TTC549 (cell line): Measurements from ENCODE around the gene CGREF1.
"Not testable (repeated sequence)": the region's sequence is repeated elsewhere in the genome, so short reads cannot be mapped to it uniquely, and the experiment has no call there.

Experiments used
- FAIRE-seq: peaks from 2 replicates; lab custom pipeline; 2012; peaks lifted over from hg19 to GRCh38; lab: Jason Lieb, UNC

The CGREF1 gene

GRCh38 chr2:27111392-27112078 is 7.4 kb downstream of the CGREF1 start:
- not testable (repeated sequence) for FAIRE-seq

DNA sequence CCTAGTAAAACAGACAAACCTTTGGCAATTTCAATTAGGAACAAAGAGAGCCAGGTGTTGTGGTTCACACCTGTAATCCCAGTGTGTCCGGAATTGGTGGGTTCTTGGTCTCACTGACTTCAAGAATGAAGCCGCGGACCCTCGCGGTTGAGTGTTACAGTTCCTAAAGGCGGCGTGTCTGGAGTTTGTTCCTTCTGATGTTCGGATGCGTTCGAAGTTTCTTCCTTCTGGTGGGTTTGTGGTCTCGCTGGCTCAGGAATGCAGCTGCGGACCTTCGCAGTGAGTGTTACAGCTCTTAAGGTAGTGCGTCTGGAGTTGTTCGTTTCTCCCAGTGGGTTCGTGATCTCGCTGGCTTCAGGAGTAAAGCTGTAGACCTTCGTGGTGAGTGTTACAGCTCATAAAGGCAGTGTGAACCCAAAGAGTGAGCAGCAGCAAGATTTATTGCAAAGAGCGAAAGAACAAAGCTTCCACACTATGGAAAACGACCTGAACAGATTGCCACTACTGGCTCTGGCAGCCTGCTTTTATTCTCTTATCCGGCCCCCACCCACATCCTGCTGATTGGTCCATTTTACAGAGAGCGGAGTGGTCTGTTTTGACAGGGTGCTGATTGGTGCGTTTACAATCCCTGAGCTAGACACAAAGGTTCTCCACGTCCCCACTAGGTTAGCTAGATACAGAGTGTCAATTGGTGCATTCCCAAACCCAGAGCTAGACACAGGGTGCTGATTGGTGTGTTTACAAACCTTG is 8.2 kb downstream of the CGREF1 start:
- FAIRE-seq: not testable (repeated sequence)

DNA sequence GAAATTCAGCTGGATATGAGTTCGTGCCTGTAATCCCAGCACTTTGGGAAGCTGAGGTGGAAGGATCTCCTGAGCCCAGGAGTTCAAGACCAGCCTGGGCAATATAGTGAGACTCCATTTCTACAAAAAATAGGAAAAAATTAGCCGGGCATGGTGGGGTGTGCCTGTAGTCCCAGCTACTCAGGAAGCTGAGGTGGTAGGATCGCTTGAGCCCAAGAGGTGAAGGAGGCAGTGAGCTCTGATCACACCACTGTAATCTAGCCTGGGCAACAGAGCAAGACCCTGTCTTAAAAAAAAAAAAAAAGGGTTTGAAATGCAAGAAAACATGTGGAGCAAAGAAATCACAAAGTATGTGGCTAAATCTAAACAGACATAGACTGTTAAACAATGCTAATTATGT is 9.8 kb downstream of the CGREF1 start:
- FAIRE-seq: no peak

GRCh38 chr2:27108221-27108620 is 10.7 kb downstream of the CGREF1 start:
- no peak for FAIRE-seq

GRCh38 chr2:27105981-27106380 is 12.9 kb downstream of the CGREF1 start:
- FAIRE-seq: no peak

GRCh38 chr2:27102329-27102728 is 16.6 kb downstream of the CGREF1 start:
- no peak for FAIRE-seq

GRCh38 chr2:27100036-27100435 is 18.9 kb downstream of the CGREF1 start:
- no peak for FAIRE-seq

- no peak for FAIRE-seq
These were observed 19.5 kb downstream of the CGREF1 start for GRCh38 chr2:27099334-27099955.

DNA sequence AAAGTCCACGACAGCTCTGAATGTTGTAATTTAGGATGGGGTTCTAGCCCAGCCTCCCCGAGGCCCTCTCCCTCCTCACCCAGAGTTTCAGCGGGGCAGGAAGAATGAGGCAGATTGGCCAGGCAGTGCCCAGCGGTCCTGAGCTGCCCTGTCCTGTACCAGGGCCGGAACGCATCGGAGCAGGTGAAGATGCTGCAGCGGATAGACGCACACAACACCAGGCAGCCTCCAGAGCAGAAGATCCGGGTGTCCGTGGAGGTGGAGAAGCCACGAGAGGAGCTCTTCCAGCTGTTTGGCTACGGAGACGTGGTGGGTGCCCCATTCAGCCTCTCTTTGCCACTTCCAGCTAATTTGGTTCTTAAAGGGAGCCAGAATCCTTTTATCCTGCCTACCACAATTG is 21.6 kb downstream of the CGREF1 start:
- no peak for FAIRE-seq

- FAIRE-seq: no peak
These were observed 22.1 kb downstream of the CGREF1 start for GRCh38 chr2:27096748-27097297.

DNA sequence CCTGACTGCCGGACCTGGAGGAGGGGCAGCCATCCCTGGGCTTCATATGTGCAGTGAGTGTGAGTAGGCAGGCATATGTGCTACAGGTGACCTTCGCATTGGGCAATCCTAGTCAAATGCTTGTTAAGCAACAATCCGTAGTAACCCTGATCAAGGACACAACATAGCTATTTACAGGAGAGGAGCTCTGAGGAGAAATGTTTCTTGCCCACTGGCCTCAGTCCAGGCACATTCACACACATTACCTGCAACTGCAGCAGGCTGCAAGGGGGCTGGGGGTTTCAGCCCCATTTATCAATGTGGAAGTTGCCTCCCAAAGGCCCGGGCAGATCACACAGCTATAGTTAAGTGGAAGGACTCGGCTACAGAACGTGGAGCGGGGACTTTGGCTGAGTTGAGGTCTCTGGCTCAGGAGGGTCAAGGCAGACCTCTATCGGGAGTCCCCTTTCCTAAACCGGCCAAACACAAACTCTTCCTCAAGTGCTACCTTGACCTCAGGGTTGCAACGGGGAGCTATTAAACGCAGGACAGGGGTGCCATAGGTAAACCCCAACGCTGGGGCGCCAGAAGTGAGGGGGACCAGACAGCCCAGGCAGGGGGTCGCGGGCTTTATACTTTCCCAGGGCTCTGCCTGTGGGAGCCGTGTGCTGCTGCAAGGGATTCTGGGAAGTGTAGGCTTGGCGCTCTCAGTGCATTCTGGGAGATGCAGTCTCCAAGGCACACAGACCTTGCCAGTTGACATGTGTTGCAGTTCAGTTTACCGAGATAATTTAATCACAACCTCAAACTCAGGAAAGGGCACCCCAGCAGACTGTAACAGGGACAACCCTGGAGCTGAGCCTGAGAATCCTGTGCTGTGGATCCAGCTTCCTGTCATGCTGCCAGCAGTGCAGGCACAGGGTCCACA is 22.9 kb downstream of the CGREF1 start:
- no peak for FAIRE-seq

GRCh38 chr2:27095427-27095744 is 23.5 kb downstream of the CGREF1 start:
- FAIRE-seq: no peak

DNA sequence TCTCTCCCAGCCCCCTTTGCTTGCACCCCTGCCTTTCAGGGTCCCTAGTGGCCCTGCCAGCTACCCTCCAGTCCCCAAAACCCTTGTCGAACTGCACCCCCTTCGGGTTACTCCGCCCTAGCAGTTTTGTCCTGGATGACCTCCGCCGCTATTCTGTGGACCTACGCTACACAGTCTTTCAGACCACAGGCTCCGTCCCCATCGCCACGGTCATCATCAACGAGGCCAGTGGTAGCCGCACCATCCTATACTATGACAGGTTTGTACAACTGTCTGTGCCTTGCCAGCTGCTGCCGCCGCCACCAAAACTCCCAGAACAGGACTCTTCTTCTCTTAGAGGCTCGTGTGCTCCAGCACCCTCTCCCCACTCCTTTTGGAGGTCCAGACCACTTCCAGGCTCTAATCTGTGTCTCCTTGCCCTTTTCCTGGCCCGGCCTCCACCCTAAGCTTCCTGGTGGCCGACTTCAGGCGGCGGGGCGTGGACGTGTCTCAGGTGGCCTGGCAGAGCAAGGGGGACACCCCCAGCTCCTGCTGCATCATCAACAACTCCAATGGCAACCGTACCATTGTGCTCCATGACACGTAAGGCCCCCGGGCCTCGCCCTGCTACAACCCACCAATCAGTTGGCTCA is 24.5 kb downstream of the CGREF1 start:
- no peak for FAIRE-seq

DNA sequence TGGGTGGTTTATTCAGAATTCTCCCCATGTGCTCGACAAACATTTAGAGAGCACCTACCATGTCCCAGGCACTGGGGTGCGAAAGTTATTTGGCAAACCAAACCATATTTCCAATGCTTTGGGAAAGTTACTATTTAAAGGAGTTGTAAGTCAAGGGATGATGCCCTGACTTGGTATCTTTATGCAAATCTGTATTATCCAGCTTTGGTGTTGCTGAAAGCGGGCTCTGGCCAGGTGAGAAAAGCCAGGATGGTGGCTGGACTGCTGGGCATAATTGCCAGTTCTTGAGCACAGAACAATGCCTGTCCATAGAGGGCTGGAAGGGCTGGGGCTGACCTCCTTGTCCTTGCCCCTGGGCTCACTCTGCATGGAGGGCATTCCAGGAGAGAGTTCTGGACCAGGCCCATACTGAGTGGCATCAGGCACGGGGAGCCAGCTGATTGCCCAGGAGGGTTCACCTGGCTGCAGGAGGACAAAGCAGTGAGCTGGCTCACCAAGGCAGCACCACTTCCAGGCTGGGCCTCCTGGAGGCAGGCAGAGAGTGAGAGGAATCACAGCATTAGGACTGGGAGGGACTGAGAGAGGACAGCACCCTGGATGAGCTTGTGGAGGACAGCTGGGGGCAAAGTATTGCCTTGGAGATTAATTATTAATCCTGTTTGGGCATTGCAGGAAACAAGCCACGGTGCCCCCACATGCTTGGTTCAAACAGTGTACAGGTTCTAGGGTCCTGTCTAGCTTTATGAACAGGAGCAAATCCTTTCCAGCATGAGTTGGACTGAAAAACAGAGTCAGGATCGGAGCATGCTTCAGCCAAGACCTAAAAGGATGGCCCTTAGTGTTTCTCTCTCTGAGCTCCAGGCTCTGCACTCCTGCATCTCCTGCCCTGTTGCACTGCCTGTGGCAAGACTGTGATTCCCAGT is 25.2 kb downstream of the CGREF1 start:
- FAIRE-seq: no peak

GRCh38 chr2:27092696-27093429 is 26.1 kb downstream of the CGREF1 start:
- no peak for FAIRE-seq

- FAIRE-seq: no peak
These were observed 26.9 kb downstream of the CGREF1 start for GRCh38 chr2:27091746-27092695.

DNA sequence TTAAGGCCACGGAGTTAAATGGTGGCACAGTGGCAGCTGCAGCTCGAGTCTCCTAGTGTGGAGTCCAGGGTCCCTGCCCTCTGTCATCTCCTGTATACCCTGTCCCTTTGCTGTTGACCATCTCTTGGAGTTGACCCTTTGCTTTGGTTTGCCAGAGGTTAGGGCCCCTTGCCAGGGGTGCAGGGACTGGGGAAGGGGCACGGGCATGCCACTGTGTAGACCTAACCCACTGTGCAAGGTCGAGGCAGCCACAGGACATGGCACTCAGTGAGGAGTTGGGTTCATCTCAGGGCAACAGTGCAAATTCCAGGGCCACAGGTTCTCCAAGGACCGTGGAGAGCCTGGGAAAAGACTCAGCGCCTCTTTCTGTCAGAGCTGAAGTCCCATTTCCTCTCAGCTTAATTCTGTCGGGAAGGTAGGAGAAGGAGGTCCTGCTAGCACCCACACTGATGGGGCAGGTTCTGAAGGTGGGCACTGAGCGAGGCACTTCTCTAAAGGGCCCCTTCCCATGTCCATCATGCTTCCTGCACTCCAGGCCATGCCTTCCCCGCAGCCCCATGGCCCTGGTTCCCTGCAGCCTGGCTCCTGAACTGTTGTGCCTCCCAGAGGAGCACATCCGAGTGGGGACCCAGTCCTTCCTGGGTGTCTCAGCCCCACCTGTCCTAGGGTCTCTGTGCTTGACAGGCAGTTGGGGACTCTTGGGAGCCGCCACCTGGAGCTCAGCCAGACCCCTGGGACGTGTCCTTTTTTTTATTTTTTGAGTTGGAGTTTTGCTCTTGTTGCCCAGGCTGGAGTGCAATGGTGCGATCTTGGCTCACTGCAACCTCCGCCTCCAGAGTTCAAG is 29.6 kb downstream of the CGREF1 start:
- no peak for FAIRE-seq

GRCh38 chr2:27088634-27089033 is 30.3 kb downstream of the CGREF1 start:
- FAIRE-seq: no peak
